Gastrocnemius medialis (tissue), 4 donors: ENCODE data around the gene UTY.

Experiments
- POLR2A ChIP-seq, 2 donors: fragments of 450-650 bp; IDR thresholded peaks; one replicate each; pipeline ENCODE4 v1.6.1; 2017; ENCODE audit warnings: antibody characterized with exemption in 2 of 2, mild to moderate bottlenecking in 2 of 2, moderate library complexity in 2 of 2
- TF ChIP-seq, protein P1 (sequence below), 5 experiments: fragments of 450-650 bp in 3 of 5; fragments of 200-600 bp in 2 of 5; sonication (generic) in 2 of 5; IDR thresholded peaks in 4 of 5; conservative IDR thresholded peaks in 1 of 5; 1 replicate in 4 of 5; 2 replicates in 1 of 5; pipeline ENCODE4 v1.5.1; 2016 to 2019; ENCODE audit warnings: antibody characterized with exemption in 5 of 5, mild to moderate bottlenecking in 3 of 5, moderate library complexity in 3 of 5

GRCh38 chrY:13492408-13492807, 12.6 kb upstream of the UTY start:
- no peak for TF ChIP-seq POLR2A (IDR thresholded peaks at IDR 0.05)
- TF ChIP-seq, protein P1, sequence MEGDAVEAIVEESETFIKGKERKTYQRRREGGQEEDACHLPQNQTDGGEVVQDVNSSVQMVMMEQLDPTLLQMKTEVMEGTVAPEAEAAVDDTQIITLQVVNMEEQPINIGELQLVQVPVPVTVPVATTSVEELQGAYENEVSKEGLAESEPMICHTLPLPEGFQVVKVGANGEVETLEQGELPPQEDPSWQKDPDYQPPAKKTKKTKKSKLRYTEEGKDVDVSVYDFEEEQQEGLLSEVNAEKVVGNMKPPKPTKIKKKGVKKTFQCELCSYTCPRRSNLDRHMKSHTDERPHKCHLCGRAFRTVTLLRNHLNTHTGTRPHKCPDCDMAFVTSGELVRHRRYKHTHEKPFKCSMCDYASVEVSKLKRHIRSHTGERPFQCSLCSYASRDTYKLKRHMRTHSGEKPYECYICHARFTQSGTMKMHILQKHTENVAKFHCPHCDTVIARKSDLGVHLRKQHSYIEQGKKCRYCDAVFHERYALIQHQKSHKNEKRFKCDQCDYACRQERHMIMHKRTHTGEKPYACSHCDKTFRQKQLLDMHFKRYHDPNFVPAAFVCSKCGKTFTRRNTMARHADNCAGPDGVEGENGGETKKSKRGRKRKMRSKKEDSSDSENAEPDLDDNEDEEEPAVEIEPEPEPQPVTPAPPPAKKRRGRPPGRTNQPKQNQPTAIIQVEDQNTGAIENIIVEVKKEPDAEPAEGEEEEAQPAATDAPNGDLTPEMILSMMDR (IDR thresholded peaks at IDR 0.05 in 4 of 5, conservative IDR thresholded peaks at IDR 0.05 in 1 of 5): no peak
